HL-60 (cell line): ENCODE results near the gene ZNF236.

Source experiments
- GABPA ChIP-seq: IDR thresholded peaks from 2 replicates; pipeline ENCODE4 v1.6.1; 2012; ENCODE audit warnings: low read depth
- POLR2AphosphoS5 ChIP-seq: IDR thresholded peaks from 2 replicates; pipeline ENCODE4 v1.6.1; 2012; ENCODE audit warnings: low read depth
- REST ChIP-seq: IDR thresholded peaks from 2 replicates; pipeline ENCODE4 v1.6.1; 2012; ENCODE audit warnings: low read depth; ENCODE audit not compliant: insufficient replicate concordance
- TF ChIP-seq, protein P1 (sequence below): IDR thresholded peaks from one replicate; pipeline ENCODE4 v1.5.1; 2011; ENCODE audit warnings: low read length, control low read depth, inconsistent platforms; ENCODE audit not compliant: insufficient read depth

- TF ChIP-seq, protein P1, sequence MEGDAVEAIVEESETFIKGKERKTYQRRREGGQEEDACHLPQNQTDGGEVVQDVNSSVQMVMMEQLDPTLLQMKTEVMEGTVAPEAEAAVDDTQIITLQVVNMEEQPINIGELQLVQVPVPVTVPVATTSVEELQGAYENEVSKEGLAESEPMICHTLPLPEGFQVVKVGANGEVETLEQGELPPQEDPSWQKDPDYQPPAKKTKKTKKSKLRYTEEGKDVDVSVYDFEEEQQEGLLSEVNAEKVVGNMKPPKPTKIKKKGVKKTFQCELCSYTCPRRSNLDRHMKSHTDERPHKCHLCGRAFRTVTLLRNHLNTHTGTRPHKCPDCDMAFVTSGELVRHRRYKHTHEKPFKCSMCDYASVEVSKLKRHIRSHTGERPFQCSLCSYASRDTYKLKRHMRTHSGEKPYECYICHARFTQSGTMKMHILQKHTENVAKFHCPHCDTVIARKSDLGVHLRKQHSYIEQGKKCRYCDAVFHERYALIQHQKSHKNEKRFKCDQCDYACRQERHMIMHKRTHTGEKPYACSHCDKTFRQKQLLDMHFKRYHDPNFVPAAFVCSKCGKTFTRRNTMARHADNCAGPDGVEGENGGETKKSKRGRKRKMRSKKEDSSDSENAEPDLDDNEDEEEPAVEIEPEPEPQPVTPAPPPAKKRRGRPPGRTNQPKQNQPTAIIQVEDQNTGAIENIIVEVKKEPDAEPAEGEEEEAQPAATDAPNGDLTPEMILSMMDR, result peak; percentile 91
- TF ChIP-seq POLR2AphosphoS5 (no peak), REST (no peak), GABPA (no peak)
Observed at GRCh38 chr18:76803814-76804213, 18.5 kb upstream of the ZNF236 start.
